Spleen (tissue), 11 donors: Measurements from ENCODE around the gene MRAS. TPM values are rescaled to one million over a fixed set of nuclear protein-coding genes. Genes with fewer than 3 reads are reported as not detected.

ENCODE experiments used
- DNase-seq: peaks from one replicate; pipeline ENCODE4 v3.0.0-alpha.2; 2020
- H3K27ac ChIP-seq, 8 donors: fragments of 200-600 bp; sonication (generic) in 7 of 8; 1 replicate in 4 of 8; 2 replicates in 4 of 8; pipeline versions ENCODE4 v1.5.0 to v1.8.0; 2016 to 2021; ENCODE audit warnings: inconsistent platforms in 4 of 8, mild to moderate bottlenecking in 4 of 8, moderate library complexity in 1 of 8
- H3K27me3 ChIP-seq, 7 donors: fragments of 200-600 bp; sonication (generic) in 6 of 7; replicated peaks in 1 of 7; 1 replicate in 4 of 7; 2 replicates in 3 of 7; pipeline versions ENCODE4 v1.5.0 to v1.8.0; 2016 to 2021; ENCODE audit warnings: inconsistent platforms in 3 of 7, mild to moderate bottlenecking in 1 of 7
- H3K36me3 ChIP-seq, 6 donors: fragments of 200-600 bp; sonication (generic) in 5 of 6; 1 replicate in 4 of 6; 2 replicates in 2 of 6; pipeline versions ENCODE4 v1.5.0 to v1.8.0; 2016 to 2021; ENCODE audit warnings: inconsistent platforms in 2 of 6
- H3K4me1 ChIP-seq, 6 donors: fragments of 200-600 bp; sonication (generic) in 5 of 6; 1 replicate in 3 of 6; 2 replicates in 3 of 6; pipeline versions ENCODE4 v1.5.0 to v1.8.0; 2016 to 2021; ENCODE audit warnings: inconsistent platforms in 3 of 6
- H3K4me3 ChIP-seq, 8 donors: fragments of 200-600 bp; sonication (generic) in 7 of 8; 1 replicate in 4 of 8; 2 replicates in 4 of 8; pipeline versions ENCODE4 v1.5.0 to v1.8.0; 2016 to 2021; ENCODE audit warnings: inconsistent platforms in 4 of 8, mild to moderate bottlenecking in 4 of 8, moderate library complexity in 2 of 8
- H3K9me3 ChIP-seq, 8 donors: fragments of 200-600 bp; sonication (generic) in 7 of 8; 1 replicate in 4 of 8; 2 replicates in 4 of 8; pipeline versions ENCODE4 v1.5.0 to v1.8.0; 2016 to 2021; ENCODE audit warnings: inconsistent platforms in 4 of 8
- CTCF ChIP-seq, 11 experiments: fragments of 200-600 bp in 7 of 11; fragments of 450-650 bp in 4 of 11; sonication (generic) in 4 of 11; IDR thresholded peaks in 8 of 11; conservative IDR thresholded peaks in 3 of 11; 1 replicate in 7 of 11; 2 replicates in 4 of 11; pipeline versions ENCODE4 v1.4.0 to v1.8.0; 2016 to 2021; ENCODE audit warnings: antibody characterized with exemption in 11 of 11, inconsistent platforms in 4 of 11, mild to moderate bottlenecking in 1 of 11
- POLR2A ChIP-seq, 3 donors: fragments of 450-650 bp; IDR thresholded peaks; one replicate each; pipeline ENCODE4 v1.5.1; 2017; ENCODE audit warnings: antibody characterized with exemption in 3 of 3, mild to moderate bottlenecking in 1 of 3
- POLR2AphosphoS5 ChIP-seq, 3 donors: sonication (generic); formaldehyde crosslinking; IDR thresholded peaks; one replicate each; pipeline ENCODE4 v1.5.1; 2017; ENCODE audit warnings: antibody characterized with exemption in 3 of 3
- WGBS, 5 donors: extraction: QIAGEN DNeasy Blood & Tissue Kit in 3 of 5; methylation state at CpG; one replicate each; pipeline versions ENCODE4 v1.1.5 to v1.1.7; 2013 to 2018; 5-methylcytosine and 5-hydroxymethylcytosine counted together
- intact Hi-C: fragments of 100-400 bp; cut with DNase I; formaldehyde crosslinking; loops from one replicate; pipeline ENCODE4 v1.15.0; 2023; ENCODE audit warnings: low total_unique reads
- polyA plus RNA-seq, 3 donors: library from polyadenylated mRNA; stranded (reverse); fragments of 200-250 nt; gene quantifications; one replicate each; pipeline ENCODE4 v1.2.1, GENCODE V29; 2013
- total RNA-seq, 7 donors: library from RNA; depleted of rRNA in 3 of 7; stranded (reverse); fragments of >200 nt in 3 of 7; fragmentation: NEBNext Ultra II Directional in 4 of 7; extraction: Animal tissue kit (Norgen Biotek cat#: 25700) in 4 of 7; gene quantifications; one replicate each; pipeline versions ENCODE4 v1.1.0 to v1.2.1, GENCODE V29; 2016 to 2021
- donor health status: healthy with polysubstance abuse.
- donor health status: DM: no; HTN: no; CAD: no; lungs with moderate emphysema.
- donor health status: DM: no; HTN: no; CAD: no.
- donor health status: Bipolar disorder and iron deficiency.
- donor health status: healthy.
- donor health status: DM: no; HTN: no; CAD: no.
- donor health status: DM: yes; HTN: yes; CAD: no.

Gene MRAS
- total and polyA plus RNA-seq, 10 donors, result 4.1 to 36.7 (median 21.4) TPM

- intact Hi-C loops, result no loop called here
- DNase-seq, result no peak
- peak overlapping the region in 7 of 8 donors; percentile 13 to 76 (median 60) for H3K27ac ChIP-seq
- H3K27me3 ChIP-seq, result peaks cover 0 to 41% (median 0%) of the 10 kb centered on the region in 7 donors
- H3K4me3 ChIP-seq, result no peak overlapping the region
- peaks cover 0 to 23% (median 10%) of the 10 kb centered on the region in 6 donors for H3K4me1 ChIP-seq
- TF ChIP-seq CTCF (IDR thresholded peaks at IDR 0.05 in 8 of 11, conservative IDR thresholded peaks at IDR 0.05 in 3 of 11) (no peak), POLR2AphosphoS5 (IDR thresholded peaks at IDR 0.05) (peak; percentile 14 to 77 (median 77)), POLR2A (IDR thresholded peaks at IDR 0.05) (no peak)
- H3K9me3 ChIP-seq, result no peaks in the 10 kb centered on the region
- 79 to 89% (median 84%) methylated on average over 3 of the region's 3 CpGs for WGBS, 5 donors
- H3K36me3 ChIP-seq, result no peaks in the 10 kb centered on the region
Measured at GRCh38 chr3:138381950-138382715, 33.8 kb downstream of the MRAS start.

GRCh38 chr3:138383715-138384465, 35.5 kb downstream of the MRAS start:
- H3K9me3 ChIP-seq, result no peaks in the 10 kb centered on the region
- no peaks in the 10 kb centered on the region for H3K36me3 ChIP-seq
- DNase-seq, result peak; percentile 30
- peaks cover 0 to 42% (median 0%) of the 10 kb centered on the region in 7 donors for H3K27me3 ChIP-seq
- intact Hi-C loops, result no loop called here
- TF ChIP-seq POLR2A (IDR thresholded peaks at IDR 0.05) (no peak), POLR2AphosphoS5 (IDR thresholded peaks at IDR 0.05) (no peak), CTCF (IDR thresholded peaks at IDR 0.05 in 8 of 11, conservative IDR thresholded peaks at IDR 0.05 in 3 of 11) (no peak)
- H3K4me3 ChIP-seq, result no peak overlapping the region
- H3K4me1 ChIP-seq, result peaks cover 0 to 20% (median 10%) of the 10 kb centered on the region in 6 donors
- 85 to 91% (median 88%) methylated on average over 10 of the region's 10 CpGs for WGBS, 5 donors
- H3K27ac ChIP-seq, result peak overlapping the region in 3 of 8 donors; percentile 1 to 69 (median 30)

GRCh38 chr3:138384531-138384930, 36.2 kb downstream of the MRAS start:
- TF ChIP-seq POLR2A (IDR thresholded peaks at IDR 0.05) (no peak), POLR2AphosphoS5 (IDR thresholded peaks at IDR 0.05) (no peak), CTCF (IDR thresholded peaks at IDR 0.05 in 8 of 11, conservative IDR thresholded peaks at IDR 0.05 in 3 of 11) (no peak)
- H3K27ac ChIP-seq, result peak overlapping the region in 3 of 8 donors; percentile 20 to 69 (median 30)

GRCh38 chr3:138384976-138385375, 36.6 kb downstream of the MRAS start:
- Histone ChIP-seq H3K9me3 (no peaks in the 10 kb centered on the region), H3K4me3 (no peak overlapping the region), H3K27ac (peak overlapping the region in 2 of 8 donors; percentile 20 to 69), H3K4me1 (peaks cover 0 to 20% (median 10%) of the 10 kb centered on the region in 6 donors), H3K27me3 (peaks cover 0 to 37% (median 0%) of the 10 kb centered on the region in 7 donors), H3K36me3 (no peaks in the 10 kb centered on the region)
- TF ChIP-seq POLR2AphosphoS5 (IDR thresholded peaks at IDR 0.05) (no peak), CTCF (IDR thresholded peaks at IDR 0.05 in 8 of 11, conservative IDR thresholded peaks at IDR 0.05 in 3 of 11) (no peak), POLR2A (IDR thresholded peaks at IDR 0.05) (no peak)
- DNase-seq, result no peak
- intact Hi-C loops, result no loop called here
- 78 to 89% (median 82%) methylated on average over 5 of the region's 5 CpGs for WGBS, 5 donors

More at GRCh38 chr3:138384531-138384930, 36.2 kb downstream of the MRAS start:
- Histone ChIP-seq H3K36me3 (no peaks in the 10 kb centered on the region), H3K4me1 (peaks cover 0 to 20% (median 10%) of the 10 kb centered on the region in 6 donors), H3K9me3 (no peaks in the 10 kb centered on the region), H3K4me3 (no peak overlapping the region), H3K27me3 (peaks cover 0 to 38% (median 0%) of the 10 kb centered on the region in 7 donors)
- intact Hi-C loops, result no loop called here
- DNase-seq, result peak; percentile 23
- WGBS, 5 donors, result 79 to 89% (median 86%) methylated on average over 3 of the region's 3 CpGs
